GM04503 (cell line): ENCODE data around the gene AFG1L.
"Not testable (repeated sequence)": the region's sequence is repeated elsewhere in the genome, so short reads cannot be mapped to it uniquely, and the experiment has no call there.

Source experiments
- DNase-seq: peaks from one replicate; pipeline ENCODE4 v3.0.0-alpha.2; 2012; ENCODE audit warnings: low read depth

Gene AFG1L

DNA sequence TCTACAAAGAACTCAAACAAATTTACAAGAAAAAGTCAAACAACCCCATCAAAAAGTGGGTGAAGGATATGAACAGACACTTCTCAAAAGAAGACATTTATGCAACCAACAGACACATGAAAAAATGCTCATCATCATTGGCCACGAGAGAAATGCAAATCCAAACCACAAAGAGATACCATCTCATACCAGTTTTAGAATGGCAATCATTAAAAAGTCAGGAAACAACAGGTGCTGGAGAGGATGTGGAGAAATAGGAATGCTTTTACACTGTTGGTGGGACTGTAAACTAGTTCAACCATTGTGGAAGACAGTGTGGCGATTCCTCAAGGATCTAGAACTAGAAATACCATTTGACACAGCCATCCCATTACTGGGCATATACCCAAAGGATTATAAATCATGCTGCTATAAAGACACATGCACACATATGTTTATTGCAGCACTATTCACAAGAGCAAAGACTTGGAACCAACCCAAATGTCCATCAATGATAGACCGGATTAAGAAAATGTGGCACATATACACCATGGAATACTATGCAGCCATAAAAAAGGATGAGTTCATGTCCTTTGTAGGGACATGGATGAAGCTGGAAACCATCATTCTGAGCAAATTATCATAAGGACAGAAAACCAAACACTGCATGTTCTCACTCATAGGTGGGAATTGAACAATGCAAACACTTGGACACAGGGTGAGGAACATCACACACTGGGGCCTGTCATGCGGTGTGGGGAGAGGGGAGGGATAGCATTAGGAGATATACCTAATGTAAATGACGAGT is 121.4 kb downstream of the AFG1L start:
- not testable (repeated sequence) for DNase-seq

DNA sequence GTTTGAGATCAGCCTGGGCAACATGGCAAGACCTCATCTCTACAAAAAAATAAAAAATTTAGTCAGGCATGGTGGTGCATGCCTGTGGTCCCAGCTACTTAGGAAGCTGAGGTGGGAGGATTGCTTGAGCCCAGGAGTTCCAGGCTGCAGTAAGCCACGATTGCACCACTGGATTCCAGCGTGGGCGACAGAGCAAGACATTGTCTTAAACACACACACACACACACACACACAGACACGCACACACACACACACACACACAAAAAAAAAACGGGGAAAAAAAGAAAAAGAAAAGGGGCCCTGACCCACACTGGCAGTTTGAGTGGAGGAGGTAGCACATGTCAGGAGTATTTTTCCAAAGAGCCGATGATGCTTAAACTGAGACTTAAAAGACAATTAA is 122.2 kb downstream of the AFG1L start:
- no peak for DNase-seq

GRCh38 chr6:108419474-108419873 is 124.6 kb downstream of the AFG1L start:
- DNase-seq: no peak

DNA sequence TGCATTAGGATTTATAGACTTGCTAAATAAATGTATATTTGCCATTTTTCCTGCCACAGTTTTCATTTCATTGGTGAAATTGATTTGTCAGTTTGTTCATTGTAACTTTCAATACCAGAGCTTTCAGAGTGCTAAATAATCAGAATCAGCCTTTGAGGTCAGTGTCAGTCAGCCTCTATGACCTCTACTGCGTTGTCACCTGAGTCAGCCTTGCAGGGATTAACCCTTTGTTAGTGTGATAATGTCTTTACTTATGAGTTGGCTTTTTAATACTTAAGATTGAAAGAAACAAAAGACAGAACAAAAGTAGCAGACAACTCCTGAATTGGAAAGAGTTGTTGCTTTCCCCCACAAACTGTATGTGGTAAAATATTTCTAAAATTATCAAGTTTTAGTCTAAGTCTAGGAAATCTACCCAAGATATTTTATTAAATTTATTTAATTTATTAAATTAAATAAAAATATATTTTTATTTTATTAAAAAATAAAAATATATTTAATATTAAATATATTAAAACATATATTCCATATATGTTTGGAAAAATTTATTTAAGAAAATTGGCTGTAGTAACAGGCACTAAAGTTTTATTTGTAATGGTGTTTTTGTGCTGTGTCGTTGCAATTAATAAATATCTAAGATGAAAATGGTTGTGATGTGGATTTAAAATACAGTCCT is 125.2 kb downstream of the AFG1L start:
- DNase-seq: no peak

- no peak for DNase-seq
Measured at GRCh38 chr6:108421366-108421765, 126.5 kb downstream of the AFG1L start.

DNA sequence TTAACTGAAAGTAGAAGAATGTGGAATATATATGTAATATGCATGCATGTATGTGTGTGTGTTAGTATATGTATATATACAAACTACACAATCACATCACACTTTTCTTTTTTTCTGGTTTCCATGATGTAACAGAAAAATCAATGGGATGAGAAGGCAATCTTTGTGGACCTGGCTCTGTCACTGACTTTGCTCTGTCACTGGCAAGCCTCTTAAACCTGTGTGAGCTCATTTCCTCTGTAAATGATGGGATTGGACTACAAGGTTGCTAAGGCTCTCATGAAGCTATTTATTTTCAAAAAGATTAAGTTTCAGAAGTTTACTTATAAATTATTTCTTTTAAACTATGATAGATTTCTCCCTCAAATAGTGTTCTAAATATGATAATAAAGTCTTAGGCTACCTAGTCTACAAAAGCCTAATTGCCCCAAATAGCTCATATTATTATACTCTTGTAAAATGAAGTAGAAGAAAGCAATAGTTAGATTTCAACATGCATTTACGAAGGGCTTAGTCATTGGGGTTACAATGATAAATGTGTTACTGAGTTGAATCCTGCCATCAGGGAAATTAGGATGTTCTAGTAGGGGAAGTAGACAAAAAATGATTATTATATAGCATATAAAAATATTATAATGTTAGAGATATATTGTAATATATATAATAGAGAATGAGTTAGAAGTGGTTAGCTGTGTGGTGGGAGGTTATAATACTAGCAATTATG is 129.3 kb downstream of the AFG1L start:
- no peak for DNase-seq

- DNase-seq: no peak
Measured at GRCh38 chr6:108425428-108425827, 130.6 kb downstream of the AFG1L start.

DNA sequence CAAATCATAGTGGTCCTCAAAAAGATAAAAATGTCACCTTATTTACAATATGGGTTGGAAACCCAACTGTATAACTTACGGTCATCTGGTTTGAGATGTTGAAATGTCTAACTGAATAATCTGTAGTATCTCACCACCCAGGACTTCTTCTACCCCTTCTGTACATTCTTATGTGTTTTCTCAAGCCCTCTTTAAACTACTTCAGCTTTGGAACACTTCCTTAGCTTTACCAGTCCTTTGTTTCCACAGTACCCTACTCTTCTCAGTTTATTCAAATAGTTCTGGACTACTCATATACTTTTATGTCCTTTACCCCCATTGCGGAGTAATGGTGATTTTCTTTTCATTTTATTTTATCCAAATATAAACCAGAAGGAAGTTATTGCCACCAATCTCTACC is 137.3 kb downstream of the AFG1L start:
- no peak for DNase-seq

DNA sequence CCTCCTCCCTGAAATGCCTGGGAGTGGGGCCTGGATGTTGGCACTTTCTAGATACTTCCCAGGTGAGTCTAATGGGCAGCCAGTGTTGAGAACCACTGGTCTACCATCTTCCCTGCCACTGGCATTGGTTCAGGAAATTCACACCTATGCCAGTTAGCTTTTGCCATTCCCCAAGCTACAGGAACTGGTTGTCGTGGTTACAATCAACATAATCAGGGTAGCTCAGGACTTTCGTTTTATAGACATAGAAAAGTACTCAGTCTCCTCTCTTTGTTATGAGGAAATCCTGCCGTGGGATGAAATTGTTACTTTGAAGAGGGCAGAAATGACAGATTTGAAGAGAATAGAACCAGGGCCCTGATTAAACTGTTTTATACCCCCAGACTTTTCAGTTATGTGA is 137.9 kb downstream of the AFG1L start:
- DNase-seq: no peak

DNA sequence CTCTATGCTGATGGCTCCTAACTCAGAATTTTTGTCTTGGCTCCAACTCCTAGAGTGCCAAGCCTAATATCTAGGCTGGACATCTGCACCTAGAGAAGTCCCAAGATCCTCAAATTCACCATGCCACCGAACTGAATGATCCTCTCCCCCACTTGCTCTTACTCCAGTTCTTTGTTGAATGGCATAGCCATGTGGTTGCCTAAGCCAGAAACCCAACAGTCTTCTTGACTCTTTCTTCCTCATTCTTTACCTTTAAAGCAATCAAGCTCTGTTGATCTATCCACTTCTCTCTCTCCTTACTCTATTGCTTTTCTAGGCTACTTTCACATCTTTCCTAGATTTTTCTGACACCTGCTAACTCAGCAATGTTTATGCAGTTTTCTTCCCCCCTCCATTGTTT is 139.4 kb downstream of the AFG1L start:
- DNase-seq: no peak

DNA sequence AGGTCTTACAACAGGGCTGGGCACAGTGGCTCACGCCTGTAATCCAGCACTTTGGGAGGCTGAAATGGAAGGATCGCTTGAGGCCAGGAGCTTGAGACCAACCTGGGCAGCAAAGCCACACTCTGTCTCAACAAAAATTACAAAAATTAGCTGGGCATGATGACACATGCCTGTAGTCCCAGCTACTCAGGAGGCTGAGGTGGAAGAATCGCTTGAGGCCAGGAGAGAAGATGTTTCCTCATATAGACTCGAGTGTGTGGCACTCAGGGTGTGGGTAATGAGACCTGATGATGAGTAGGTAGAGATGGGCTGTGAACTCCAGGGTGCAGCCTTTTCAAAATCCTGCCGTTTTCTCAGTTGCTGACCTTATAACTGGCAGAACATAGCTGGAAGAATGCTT is 140.5 kb downstream of the AFG1L start:
- no peak for DNase-seq

DNA sequence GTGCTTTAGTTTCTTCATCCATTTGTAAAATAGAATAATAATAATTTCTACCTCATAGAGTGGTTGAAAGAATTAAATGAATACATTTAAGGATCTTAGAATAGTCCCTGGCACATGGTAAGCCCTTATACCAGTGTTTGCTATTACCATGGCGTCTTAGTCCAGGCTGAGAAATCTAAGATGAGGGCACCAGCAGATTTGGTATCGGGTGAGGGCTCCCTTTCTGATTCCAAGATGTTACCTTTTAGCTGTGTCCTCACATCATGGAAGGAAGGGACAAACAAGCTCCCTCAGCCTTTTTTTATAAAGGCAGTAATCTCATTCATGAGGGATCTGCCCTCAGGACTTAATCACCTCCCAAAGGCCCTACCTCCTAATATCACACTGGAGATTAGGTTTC is 141.9 kb downstream of the AFG1L start:
- DNase-seq: no peak

DNA sequence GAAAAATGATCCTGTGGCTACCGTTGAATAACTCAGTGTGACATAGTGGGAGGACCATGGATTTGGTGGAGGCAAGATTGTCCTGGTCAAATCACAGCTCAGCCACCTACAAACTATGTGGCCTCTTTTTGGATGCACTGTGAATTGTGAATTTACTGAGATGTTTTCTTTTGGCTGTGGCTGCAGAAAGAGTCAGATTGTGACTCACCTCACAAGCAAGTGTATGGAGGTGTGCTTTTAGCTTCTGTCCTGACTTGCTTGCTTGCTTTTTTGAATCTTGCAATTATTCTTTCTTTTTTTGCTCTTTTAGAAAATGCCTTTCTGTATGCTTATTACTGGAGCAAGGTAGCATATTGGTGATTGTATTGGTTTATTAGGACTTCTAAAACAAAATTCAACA is 143.0 kb downstream of the AFG1L start:
- no peak for DNase-seq

DNA sequence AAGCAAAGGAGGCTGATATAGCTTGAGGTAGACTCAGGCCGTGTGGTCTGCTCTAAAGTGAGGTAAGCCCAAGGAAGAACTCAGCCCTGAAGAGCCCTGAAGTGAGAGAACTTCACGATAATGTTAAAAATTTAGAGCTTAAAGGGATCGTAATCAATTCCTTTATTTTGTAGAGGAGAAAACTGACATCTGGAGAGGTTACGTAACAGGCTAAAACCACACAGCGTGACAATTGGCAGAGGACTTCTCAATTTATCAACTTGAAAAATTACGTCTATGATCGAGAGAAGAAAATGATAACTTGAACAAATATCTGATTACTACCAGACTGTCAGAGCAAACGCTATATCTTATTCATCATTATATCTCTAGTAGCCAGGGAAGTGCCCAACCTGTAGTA is 144.1 kb downstream of the AFG1L start:
- DNase-seq: peak; percentile 15

DNA sequence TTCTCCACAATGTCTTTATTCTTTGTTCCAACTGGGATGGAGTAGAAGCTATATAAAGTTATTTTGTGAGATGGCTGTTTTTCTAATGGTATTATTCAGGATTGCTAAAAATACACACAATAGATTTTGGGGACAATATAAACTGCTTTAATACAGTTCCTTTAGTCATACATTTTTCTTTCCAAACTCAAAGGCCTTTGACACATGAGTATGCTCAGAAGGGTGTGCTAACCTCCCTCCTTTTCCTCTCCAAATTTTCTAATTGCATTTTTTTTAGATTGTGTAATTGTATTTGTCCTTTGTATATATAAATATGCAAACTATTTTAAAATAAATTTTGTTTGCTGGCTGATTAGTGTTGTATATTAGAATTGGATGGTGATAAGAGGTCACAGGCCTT is 146.3 kb downstream of the AFG1L start:
- DNase-seq: no peak

GRCh38 chr6:108442770-108443520 is 148.1 kb downstream of the AFG1L start:
- DNase-seq: no peak

GRCh38 chr6:108446629-108447150 is 151.8 kb downstream of the AFG1L start:
- no peak for DNase-seq

DNA sequence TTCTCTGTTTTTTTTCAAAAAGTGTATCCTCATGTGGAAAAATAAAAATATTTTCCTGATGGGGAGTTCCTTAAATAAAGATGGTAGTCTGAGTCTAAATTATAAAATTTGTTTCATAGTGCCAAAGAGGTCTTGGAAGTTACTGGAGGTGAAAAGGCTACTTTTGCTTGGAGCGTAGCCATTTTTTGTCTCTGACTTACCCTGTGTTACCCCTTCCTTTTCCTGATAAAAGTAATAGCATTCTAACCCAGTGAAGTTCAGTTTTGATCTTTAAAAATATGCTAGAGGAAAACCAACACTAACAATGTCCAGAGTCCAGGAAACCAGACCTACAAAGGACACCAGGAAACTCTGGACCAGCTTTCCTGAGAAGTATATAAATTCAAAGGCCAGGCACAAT is 153.6 kb downstream of the AFG1L start:
- no peak for DNase-seq

- DNase-seq: not testable (repeated sequence)
Measured at GRCh38 chr6:108449717-108450116, 154.9 kb downstream of the AFG1L start.

DNA sequence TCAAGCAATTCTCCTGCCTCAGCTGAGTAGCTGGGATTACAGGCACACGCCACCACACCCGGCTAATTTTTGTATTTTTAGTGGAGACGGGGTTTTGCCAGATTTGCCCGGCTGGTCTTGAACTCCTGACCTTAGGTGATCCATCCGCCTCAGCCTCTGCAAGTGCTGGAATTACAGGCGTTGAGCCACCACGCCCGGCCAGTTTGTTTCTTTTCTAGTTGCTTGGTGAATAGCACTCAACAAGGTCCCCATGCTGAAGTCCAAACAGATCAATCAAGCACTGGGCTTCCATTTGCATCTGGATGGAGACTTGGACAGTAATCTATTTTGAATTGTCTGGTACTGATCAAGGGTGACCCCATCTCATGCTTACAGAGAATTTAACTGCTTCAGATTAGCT is 157.0 kb downstream of the AFG1L start:
- DNase-seq: no peak

GRCh38 chr6:108452711-108453195 is 157.9 kb downstream of the AFG1L start:
- no peak for DNase-seq

GRCh38 chr6:108453601-108454185 is 158.8 kb downstream of the AFG1L start:
- no peak for DNase-seq
